GM12878 (cell line): ENCODE measurements around the gene ZNF354B. TPM values are rescaled to one million over a fixed set of nuclear protein-coding genes. Genes with fewer than 3 reads are reported as not detected.

Source experiments
- ATAC-seq: fragments of 200-7000 bp; cut with Tn5 transposase; 3 replicates; pipeline ENCODE4 v1.9.1; 2020; ENCODE audit warnings: mild to moderate bottlenecking, moderate library complexity
- BruUV-seq: library from RNA; stranded (reverse); fragments of 400-500 nt; replicated peaks from 2 replicates; lab custom pipeline; 2021; lab: Mats Ljungman, UMichigan
- CTCF ChIA-PET: fragments of 300-600 bp; sonication (Branson Sonifier 250); formaldehyde crosslinking; extraction: SDS; loops from one replicate; lab custom pipeline; 2021; ENCODE audit warnings: inconsistent platforms; lab: Yijun Ruan, JAX
- POLR2A ChIA-PET: fragments of 350-600 bp; formaldehyde crosslinking; extraction: SDS; loops from one replicate; lab custom pipeline; 2021; ENCODE audit warnings: inconsistent platforms; lab: Charles Lee
- RAD21 ChIA-PET: fragments of 300-600 bp; sonication (Branson Sonifier 250); formaldehyde crosslinking; loops from one replicate; lab custom pipeline; 2023; ENCODE audit warnings: antibody characterized with exemption; ENCODE audit not compliant: unreplicated experiment; lab: Charles Lee
- SMC1A ChIA-PET: fragments of 300-600 bp; sonication (Branson Sonifier 250); formaldehyde crosslinking; loops from one replicate; lab custom pipeline; 2023; ENCODE audit not compliant: unreplicated experiment, uncharacterized antibody; lab: Charles Lee
- DNase-seq: peaks from one replicate; pipeline ENCODE4 v3.0.0-alpha.2; 2011; ENCODE audit warnings: low read depth, low spot score
- FAIRE-seq: peaks from 3 replicates; lab custom pipeline; 2011; peaks lifted over from hg19 to GRCh38; lab: Jason Lieb, UNC
- H2AFZ ChIP-seq: 2 replicates; pipeline ENCODE4 v1.6.0; 2011; ENCODE audit warnings: low read depth, low read length, control low read depth; ENCODE audit not compliant: control insufficient read depth
- H3K27ac ChIP-seq: 2 replicates; pipeline ENCODE4 v1.5.1; 2011; ENCODE audit warnings: control low read depth; ENCODE audit not compliant: control insufficient read depth, insufficient read depth
- H3K27me3 ChIP-seq, 2 experiments: replicated peaks in 1 of 2; 2 replicates each; pipeline versions ENCODE4 v1.6.0 to v1.6.1; 2011; ENCODE audit warnings: low read length in 1 of 2; ENCODE audit not compliant: control insufficient read depth in 2 of 2, insufficient read depth in 2 of 2
- H3K36me3 ChIP-seq, 2 experiments: 2 replicates each; pipeline ENCODE4 v1.5.1; 2011; ENCODE audit warnings: low read length in 1 of 2; ENCODE audit not compliant: control insufficient read depth in 2 of 2, insufficient read depth in 2 of 2
- H3K4me1 ChIP-seq: 2 replicates; pipeline ENCODE4 v1.6.1; 2011; ENCODE audit warnings: mild to moderate bottlenecking, low read length, moderate library complexity, mixed read lengths; ENCODE audit not compliant: control insufficient read depth, insufficient read depth
- H3K4me2 ChIP-seq: 2 replicates; pipeline ENCODE4 v1.6.0; 2011; ENCODE audit warnings: control low read depth; ENCODE audit not compliant: control insufficient read depth, insufficient read depth
- H3K4me3 ChIP-seq: fragments of 200-600 bp; sonication (generic); 2 replicates; pipeline ENCODE4 v1.5.1; 2016
- H3K79me2 ChIP-seq: 2 replicates; pipeline ENCODE4 v1.6.0; 2011; ENCODE audit warnings: low read length; ENCODE audit not compliant: control insufficient read depth, insufficient read depth
- H3K9ac ChIP-seq: 2 replicates; pipeline ENCODE4 v1.8.0; 2011; ENCODE audit warnings: low read length, control low read depth, mixed read lengths; ENCODE audit not compliant: control insufficient read depth, insufficient read depth
- H3K9me3 ChIP-seq: replicated peaks from 3 replicates; pipeline ENCODE4 v1.5.1; 2011; ENCODE audit warnings: mild to moderate bottlenecking, low read length; ENCODE audit not compliant: control insufficient read depth, insufficient read depth
- H4K20me1 ChIP-seq: 2 replicates; pipeline ENCODE4 v1.6.0; 2011; ENCODE audit not compliant: control insufficient read depth, insufficient read depth
- CHD4 ChIP-seq: fragments of 200-600 bp; sonication (generic); IDR thresholded peaks from 2 replicates; pipeline ENCODE4 v1.6.1; 2016; ENCODE audit warnings: mild to moderate bottlenecking
- CREM ChIP-seq: IDR thresholded peaks from 2 replicates; pipeline ENCODE4 v1.6.1; 2014; ENCODE audit warnings: antibody characterized with exemption, low read depth
- EZH2 ChIP-seq: IDR thresholded peaks from 2 replicates; pipeline ENCODE4 v1.6.1; 2012; ENCODE audit warnings: low read depth, mild to moderate bottlenecking, control low read depth, inconsistent platforms, low read length, borderline replicate concordance; ENCODE audit not compliant: control insufficient read depth
- GABPA ChIP-seq: IDR thresholded peaks from 2 replicates; pipeline ENCODE4 v1.6.1; 2014; ENCODE audit warnings: antibody characterized with exemption, low read depth, mild to moderate bottlenecking, inconsistent platforms
- KAT2A ChIP-seq: conservative IDR thresholded peaks from 2 replicates; pipeline ENCODE4 v1.6.1; 2011; ENCODE audit warnings: low read depth, low read length; ENCODE audit not compliant: control insufficient read depth
- MEF2A ChIP-seq: IDR thresholded peaks from 2 replicates; pipeline ENCODE4 v1.6.1; 2011; ENCODE audit warnings: low read depth, mild to moderate bottlenecking, low read length, moderate library complexity; ENCODE audit not compliant: insufficient read depth
- NFIC ChIP-seq: IDR thresholded peaks from 2 replicates; pipeline ENCODE4 v1.6.1; 2012; ENCODE audit warnings: low read depth, mild to moderate bottlenecking, inconsistent platforms, low read length, moderate library complexity
- NFYA ChIP-seq: IDR thresholded peaks from 2 replicates; pipeline ENCODE4 v1.6.1; 2011; ENCODE audit warnings: low read depth, mild to moderate bottlenecking, low read length, improper control_type of control experiment, borderline replicate concordance
- NRF1 ChIP-seq: conservative IDR thresholded peaks from 2 replicates; pipeline ENCODE4 v1.6.1; 2011; ENCODE audit warnings: mild to moderate bottlenecking, low read depth, low read length, improper control_type of control experiment
- PAX5 ChIP-seq: IDR thresholded peaks from 2 replicates; pipeline ENCODE4 v1.6.1; 2011; ENCODE audit warnings: low read depth, low read length, borderline replicate concordance
- POU2F2 ChIP-seq: IDR thresholded peaks from 3 replicates; pipeline ENCODE4 v1.6.1; 2011; ENCODE audit warnings: low read depth, mild to moderate bottlenecking, low read length, borderline replicate concordance
- SMAD5 ChIP-seq: IDR thresholded peaks from 2 replicates; pipeline ENCODE4 v1.6.1; 2016; ENCODE audit warnings: antibody characterized with exemption, low read depth
- SREBF2 ChIP-seq: IDR thresholded peaks from 2 replicates; pipeline ENCODE4 v1.6.1; 2012; ENCODE audit warnings: mild to moderate bottlenecking, low read length
- ZBED1 ChIP-seq: IDR thresholded peaks from 2 replicates; pipeline ENCODE4 v1.6.1; 2016; ENCODE audit warnings: borderline replicate concordance
- ZNF24 ChIP-seq: fragments of 450-650 bp; IDR thresholded peaks from 2 replicates; pipeline ENCODE4 v1.6.1; 2017; ENCODE audit warnings: antibody characterized with exemption, mild to moderate bottlenecking
- ZNF384 ChIP-seq: IDR thresholded peaks from 2 replicates; pipeline ENCODE4 v1.6.1; 2012; ENCODE audit warnings: low read depth, mild to moderate bottlenecking, low read length, improper control_type of control experiment, borderline replicate concordance
- ZSCAN29 ChIP-seq: fragments of 450-650 bp; IDR thresholded peaks from 2 replicates; pipeline ENCODE4 v1.6.1; 2017; ENCODE audit warnings: mild to moderate bottlenecking, moderate library complexity
- WGBS: methylation state at CpG from one replicate; pipeline ENCODE4 v1.1.6; 2016; ENCODE audit warnings: low lambda C conversion rate; ENCODE audit not compliant: insufficient replicate concordance, insufficient coverage; ENCODE audit errors: missing lambda C conversion rate; 5-methylcytosine and 5-hydroxymethylcytosine counted together
- in situ Hi-C: fragments of 300-500 bp; cut with MboI; formaldehyde crosslinking; loops from 9 replicates; pipeline ENCODE4 v1.14.3; 2018; ENCODE audit warnings: mixed read lengths
- intact Hi-C: fragments of 100-400 bp; cut with micrococcal nuclease; formaldehyde crosslinking; loops from one replicate; pipeline ENCODE4 v1.14.2; 2022; ENCODE audit not compliant: unreplicated experiment
- polyA plus RNA-seq, 11 experiments: library from polyadenylated mRNA; depleted of rRNA in 4 of 11; unstranded in 6 of 11; stranded (reverse) in 5 of 11; fragments of >200 nt; fragmentation: Nextera tagmentation in 4 of 11; fragmentation: Illumina TruSeq in 1 of 11; extraction: Ambion mirVana in 4 of 11; extraction: Trizol in 1 of 11; gene quantifications; 1 replicate in 1 of 11; 2 replicates in 10 of 11; pipeline versions ENCODE4 v1.2.1 to v1.2.3, GENCODE V29; 2011 to 2016; ENCODE audit warnings: inconsistent platforms in 2 of 11, missing spikeins in 2 of 11, low read depth in 1 of 11
- total RNA-seq, 4 experiments: library from RNA; depleted of rRNA in 3 of 4; stranded (reverse); fragments of >200 nt in 3 of 4; fragmentation: Illumina TruSeq in 1 of 4; extraction: Trizol in 1 of 4; gene quantifications; 2 replicates each; pipeline versions ENCODE4 v1.2.1 to v1.2.3, GENCODE V29; 2013 to 2021
- TF ChIP-seq, protein P1 (sequence below): fragments of 450-650 bp; IDR thresholded peaks from 2 replicates; pipeline ENCODE4 v1.6.1; 2017; ENCODE audit warnings: borderline replicate concordance
- TF ChIP-seq, protein P2 (sequence below): IDR thresholded peaks from 2 replicates; pipeline ENCODE4 v1.6.1; 2011; ENCODE audit warnings: low read depth, low read length, improper control_type of control experiment, borderline replicate concordance
- TF ChIP-seq, protein P3 (sequence below): IDR thresholded peaks from 2 replicates; pipeline ENCODE4 v1.6.1; 2011; ENCODE audit warnings: low read depth, mild to moderate bottlenecking, low read length, moderate library complexity, borderline replicate concordance; ENCODE audit errors: extremely low read depth

The ZNF354B gene
- total and polyA plus RNA-seq, 10 of the 15 experiments (the other 5 are each of a cell fraction or from before 2014, with no cell fraction given), result 0.64 to 11.1 (median 4.9) TPM

DNA sequence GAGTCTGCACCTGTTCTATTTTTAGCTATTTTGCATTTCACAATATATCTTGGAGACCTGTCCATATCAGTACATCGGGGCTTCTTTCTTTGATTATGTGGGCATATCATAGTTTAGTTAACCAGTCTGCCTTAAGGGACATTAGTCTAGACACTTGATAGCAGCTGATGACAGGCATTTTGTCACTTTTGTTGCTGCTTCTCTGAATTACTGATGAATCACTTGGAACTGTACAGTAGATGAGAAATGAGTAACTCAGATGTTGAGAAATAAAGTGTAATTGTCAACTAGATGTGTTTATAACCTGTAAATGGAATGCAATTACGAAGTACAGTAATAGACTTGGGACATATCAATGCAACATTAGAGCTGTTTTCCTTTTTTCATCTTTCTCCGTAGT, 43.1 kb downstream of the ZNF354B start:
- H3K79me2 ChIP-seq, result no peaks in the 10 kb centered on the region
- no peaks in the 10 kb centered on the region for H3K27me3 ChIP-seq
- WGBS, result 46% methylated on average over 3 of the region's 3 CpGs
- no TSS peak for BruUV-seq
- CTCF ChIA-PET, result no interaction called here
- POLR2A ChIA-PET, result no interaction called here
- SMC1A ChIA-PET, result no interaction called here
- H3K36me3 ChIP-seq, result no peaks in the 10 kb centered on the region
- ATAC-seq (no peak), DNase-seq (no peak), FAIRE-seq (no peak)
- no peak overlapping the region for H3K4me3 ChIP-seq
- no peak overlapping the region for H3K9ac ChIP-seq
- no peaks in the 10 kb centered on the region; the same call in 2 of the 3 replicates for H3K9me3 ChIP-seq
- in situ Hi-C loops (no loop called here), intact Hi-C loops (no loop called here)
- TF ChIP-seq, protein P1, sequence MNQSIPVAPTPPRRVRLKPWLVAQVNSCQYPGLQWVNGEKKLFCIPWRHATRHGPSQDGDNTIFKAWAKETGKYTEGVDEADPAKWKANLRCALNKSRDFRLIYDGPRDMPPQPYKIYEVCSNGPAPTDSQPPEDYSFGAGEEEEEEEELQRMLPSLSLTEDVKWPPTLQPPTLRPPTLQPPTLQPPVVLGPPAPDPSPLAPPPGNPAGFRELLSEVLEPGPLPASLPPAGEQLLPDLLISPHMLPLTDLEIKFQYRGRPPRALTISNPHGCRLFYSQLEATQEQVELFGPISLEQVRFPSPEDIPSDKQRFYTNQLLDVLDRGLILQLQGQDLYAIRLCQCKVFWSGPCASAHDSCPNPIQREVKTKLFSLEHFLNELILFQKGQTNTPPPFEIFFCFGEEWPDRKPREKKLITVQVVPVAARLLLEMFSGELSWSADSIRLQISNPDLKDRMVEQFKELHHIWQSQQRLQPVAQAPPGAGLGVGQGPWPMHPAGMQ, result no peak
- no peak for TF ChIP-seq ZNF384
- no peak for TF ChIP-seq KAT2A
- no peak for TF ChIP-seq SMAD5
- no peak for TF ChIP-seq POU2F2
- TF ChIP-seq, protein P2, sequence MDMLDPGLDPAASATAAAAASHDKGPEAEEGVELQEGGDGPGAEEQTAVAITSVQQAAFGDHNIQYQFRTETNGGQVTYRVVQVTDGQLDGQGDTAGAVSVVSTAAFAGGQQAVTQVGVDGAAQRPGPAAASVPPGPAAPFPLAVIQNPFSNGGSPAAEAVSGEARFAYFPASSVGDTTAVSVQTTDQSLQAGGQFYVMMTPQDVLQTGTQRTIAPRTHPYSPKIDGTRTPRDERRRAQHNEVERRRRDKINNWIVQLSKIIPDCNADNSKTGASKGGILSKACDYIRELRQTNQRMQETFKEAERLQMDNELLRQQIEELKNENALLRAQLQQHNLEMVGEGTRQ, result no peak
- TF ChIP-seq ZBED1, result no peak
- TF ChIP-seq EZH2, result no peak
- no peak for TF ChIP-seq NRF1
- TF ChIP-seq NFIC, result no peak
- no peak for TF ChIP-seq CREM
- TF ChIP-seq PAX5, result no peak
- TF ChIP-seq ZNF24, result no peak
- TF ChIP-seq CHD4, result no peak
- no peak for TF ChIP-seq SREBF2
- no peak for TF ChIP-seq MEF2A
- no peak for TF ChIP-seq NFYA
- TF ChIP-seq ZSCAN29, result no peak
- TF ChIP-seq, protein P3, sequence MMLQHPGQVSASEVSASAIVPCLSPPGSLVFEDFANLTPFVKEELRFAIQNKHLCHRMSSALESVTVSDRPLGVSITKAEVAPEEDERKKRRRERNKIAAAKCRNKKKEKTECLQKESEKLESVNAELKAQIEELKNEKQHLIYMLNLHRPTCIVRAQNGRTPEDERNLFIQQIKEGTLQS, result no peak
- TF ChIP-seq GABPA, result no peak
- H3K27ac ChIP-seq, result no peak overlapping the region
- no peak overlapping the region for H3K4me2 ChIP-seq
- H2AFZ ChIP-seq, result no peak overlapping the region
- H4K20me1 ChIP-seq, result no peaks in the 10 kb centered on the region
- RAD21 ChIA-PET, result no interaction called here
- no peaks in the 10 kb centered on the region for H3K4me1 ChIP-seq
